Measurements from ENCODE around the gene SLC9A8.

DNA sequence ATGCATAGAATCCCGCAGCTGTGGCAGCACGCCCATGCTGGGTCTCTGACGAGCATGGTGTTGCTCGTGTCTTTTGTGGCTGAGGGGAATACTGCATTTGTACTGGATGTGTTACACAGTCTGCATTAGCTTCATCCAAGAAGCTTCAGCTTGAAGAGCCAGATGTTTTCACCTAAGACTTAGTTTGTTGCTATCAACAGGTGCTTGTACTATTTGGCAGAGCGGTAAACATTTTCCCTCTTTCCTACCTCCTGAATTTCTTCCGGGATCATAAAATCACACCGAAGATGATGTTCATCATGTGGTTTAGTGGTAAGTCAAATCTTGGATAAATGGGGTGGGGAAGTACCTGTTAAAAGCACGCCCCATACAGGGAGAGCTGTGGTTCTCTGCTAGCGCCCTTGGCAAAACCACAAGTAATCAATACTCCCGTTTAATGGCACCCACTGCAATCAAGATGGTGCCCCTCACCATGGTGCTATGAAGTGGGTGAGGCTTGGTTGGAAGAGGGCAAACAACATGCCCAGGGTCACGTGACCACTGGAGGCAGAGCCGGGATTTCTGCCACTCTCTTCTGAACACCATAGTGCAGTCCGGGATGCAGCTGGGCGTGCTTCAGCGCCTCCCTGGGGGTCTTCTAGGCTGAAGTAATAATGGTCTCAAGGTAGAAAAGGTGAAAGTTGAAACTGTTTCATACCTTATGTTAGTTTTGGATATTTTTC lies 68.3 kb downstream of the SLC9A8 start:
- TF ChIP-seq, protein P1, sequence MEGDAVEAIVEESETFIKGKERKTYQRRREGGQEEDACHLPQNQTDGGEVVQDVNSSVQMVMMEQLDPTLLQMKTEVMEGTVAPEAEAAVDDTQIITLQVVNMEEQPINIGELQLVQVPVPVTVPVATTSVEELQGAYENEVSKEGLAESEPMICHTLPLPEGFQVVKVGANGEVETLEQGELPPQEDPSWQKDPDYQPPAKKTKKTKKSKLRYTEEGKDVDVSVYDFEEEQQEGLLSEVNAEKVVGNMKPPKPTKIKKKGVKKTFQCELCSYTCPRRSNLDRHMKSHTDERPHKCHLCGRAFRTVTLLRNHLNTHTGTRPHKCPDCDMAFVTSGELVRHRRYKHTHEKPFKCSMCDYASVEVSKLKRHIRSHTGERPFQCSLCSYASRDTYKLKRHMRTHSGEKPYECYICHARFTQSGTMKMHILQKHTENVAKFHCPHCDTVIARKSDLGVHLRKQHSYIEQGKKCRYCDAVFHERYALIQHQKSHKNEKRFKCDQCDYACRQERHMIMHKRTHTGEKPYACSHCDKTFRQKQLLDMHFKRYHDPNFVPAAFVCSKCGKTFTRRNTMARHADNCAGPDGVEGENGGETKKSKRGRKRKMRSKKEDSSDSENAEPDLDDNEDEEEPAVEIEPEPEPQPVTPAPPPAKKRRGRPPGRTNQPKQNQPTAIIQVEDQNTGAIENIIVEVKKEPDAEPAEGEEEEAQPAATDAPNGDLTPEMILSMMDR (IDR thresholded peaks at IDR 0.05), result no peak
- TF ChIP-seq EZH2phosphoT487 (IDR thresholded peaks at IDR 0.05), result no peak
